Body of pancreas (tissue), 4 donors: ENCODE data around the gene KCNQ5. TPM values are rescaled to one million over a fixed set of nuclear protein-coding genes. Genes with fewer than 3 reads are reported as not detected.

ENCODE experiments used
- ATAC-seq: fragments of 150-250 bp; one replicate; pipeline ENCODE4 v1.9.1; 2016
- DNase-seq, 4 donors: peaks; one replicate each; pipeline ENCODE4 v3.0.0-alpha.2; 2019
- H3K27ac ChIP-seq, 4 donors: fragments of 200-600 bp; sonication (generic); 1 replicate in 3 of 4; 2 replicates in 1 of 4; pipeline versions ENCODE4 v1.5.1 to v1.6.1; 2016 to 2019; ENCODE audit warnings: mild to moderate bottlenecking in 1 of 4, mixed read lengths in 1 of 4, moderate library complexity in 1 of 4
- H3K27me3 ChIP-seq, 2 donors: fragments of 200-600 bp; sonication (generic); one replicate each; pipeline ENCODE4 v1.6.0; 2016; ENCODE audit warnings: mild to moderate bottlenecking in 1 of 2
- H3K36me3 ChIP-seq, 2 donors: fragments of 200-600 bp; sonication (generic); replicated peaks in 1 of 2; 2 replicates each; pipeline ENCODE4 v1.5.1; 2016; ENCODE audit warnings: low read depth in 2 of 2; ENCODE audit not compliant: insufficient read depth in 1 of 2
- H3K4me1 ChIP-seq: fragments of 200-600 bp; sonication (generic); one replicate; pipeline ENCODE4 v1.6.0; 2016
- H3K4me3 ChIP-seq, 2 donors: fragments of 200-600 bp; sonication (generic); 1 replicate in 1 of 2; 2 replicates in 1 of 2; pipeline ENCODE4 v1.5.1; 2016 to 2019
- H3K9me3 ChIP-seq, 3 donors: fragments of 200-600 bp; sonication (generic); 1 replicate in 2 of 3; 2 replicates in 1 of 3; pipeline ENCODE4 v1.5.1; 2016
- POLR2A ChIP-seq, 3 donors: fragments of 450-650 bp; IDR thresholded peaks; one replicate each; pipeline ENCODE4 v1.6.1; 2016; ENCODE audit warnings: antibody characterized with exemption in 3 of 3, mild to moderate bottlenecking in 2 of 3
- WGBS, 2 donors: methylation state at CpG; one replicate each; pipeline ENCODE4 v1.1.5; 2017; 5-methylcytosine and 5-hydroxymethylcytosine counted together
- intact Hi-C: fragments of 100-400 bp; cut with DNase I; formaldehyde crosslinking; loops from one replicate; pipeline ENCODE4 v1.15.1; 2023
- total RNA-seq, 2 donors: library from RNA; depleted of rRNA; stranded (reverse); fragments of >200 nt; gene quantifications; one replicate each; pipeline ENCODE4 v1.1.0, GENCODE V29; 2016
- TF ChIP-seq, protein P1 (sequence below), 7 experiments: fragments of 450-650 bp in 4 of 7; fragments of 200-600 bp in 3 of 7; sonication (generic) in 3 of 7; IDR thresholded peaks; one replicate each; pipeline ENCODE4 v1.5.1; 2016 to 2019; ENCODE audit warnings: antibody characterized with exemption in 7 of 7

Gene KCNQ5
- total RNA-seq, 2 donors from 2014 or later, result 1.0 to 1.6 TPM

DNA sequence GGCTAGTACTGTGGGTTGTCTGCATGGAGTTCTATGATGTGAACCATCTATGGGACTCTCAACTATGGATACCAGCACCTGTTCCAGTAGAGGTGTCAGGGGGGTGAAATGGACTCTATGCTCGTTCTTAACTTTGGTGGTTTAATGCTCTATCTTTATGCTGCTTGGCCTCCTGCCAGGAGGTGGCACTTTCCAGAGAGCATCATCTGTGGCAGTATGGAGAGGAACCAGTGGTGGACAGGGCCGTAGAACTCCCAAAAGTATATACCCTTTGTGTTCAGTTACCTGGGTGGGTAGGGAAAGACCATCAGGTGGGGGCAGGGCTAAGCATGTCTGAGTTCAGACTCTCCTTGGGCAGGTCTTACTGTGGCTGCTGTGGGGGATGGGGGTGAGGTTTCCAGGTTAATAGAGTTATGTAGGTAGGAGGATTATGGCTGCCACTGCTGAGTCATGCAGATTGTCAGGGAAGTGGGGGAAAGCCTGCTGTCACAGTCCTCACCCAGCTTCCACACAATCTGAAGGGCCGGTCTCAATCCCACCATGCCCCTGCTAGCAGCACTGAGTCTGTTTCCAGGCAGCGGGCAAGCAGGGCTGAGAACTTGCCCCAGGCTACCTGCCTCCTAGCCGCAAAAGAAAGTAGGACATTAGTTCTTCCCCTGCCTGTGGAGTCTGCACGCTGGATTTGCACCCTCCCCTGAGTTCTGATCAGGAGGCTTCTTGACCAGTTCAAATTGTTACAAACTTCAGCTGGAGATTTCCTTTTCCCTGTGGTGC is 284.0 kb downstream of the KCNQ5 start:
- Histone ChIP-seq H3K27ac (no peak overlapping the region), H3K27me3 (no peaks in the 10 kb centered on the region), H3K4me1 (no peaks in the 10 kb centered on the region), H3K9me3 (no peaks in the 10 kb centered on the region), H3K36me3 (no peaks in the 10 kb centered on the region), H3K4me3 (no peak overlapping the region)
- TF ChIP-seq POLR2A (IDR thresholded peaks at IDR 0.05), result no peak
- TF ChIP-seq, protein P1, sequence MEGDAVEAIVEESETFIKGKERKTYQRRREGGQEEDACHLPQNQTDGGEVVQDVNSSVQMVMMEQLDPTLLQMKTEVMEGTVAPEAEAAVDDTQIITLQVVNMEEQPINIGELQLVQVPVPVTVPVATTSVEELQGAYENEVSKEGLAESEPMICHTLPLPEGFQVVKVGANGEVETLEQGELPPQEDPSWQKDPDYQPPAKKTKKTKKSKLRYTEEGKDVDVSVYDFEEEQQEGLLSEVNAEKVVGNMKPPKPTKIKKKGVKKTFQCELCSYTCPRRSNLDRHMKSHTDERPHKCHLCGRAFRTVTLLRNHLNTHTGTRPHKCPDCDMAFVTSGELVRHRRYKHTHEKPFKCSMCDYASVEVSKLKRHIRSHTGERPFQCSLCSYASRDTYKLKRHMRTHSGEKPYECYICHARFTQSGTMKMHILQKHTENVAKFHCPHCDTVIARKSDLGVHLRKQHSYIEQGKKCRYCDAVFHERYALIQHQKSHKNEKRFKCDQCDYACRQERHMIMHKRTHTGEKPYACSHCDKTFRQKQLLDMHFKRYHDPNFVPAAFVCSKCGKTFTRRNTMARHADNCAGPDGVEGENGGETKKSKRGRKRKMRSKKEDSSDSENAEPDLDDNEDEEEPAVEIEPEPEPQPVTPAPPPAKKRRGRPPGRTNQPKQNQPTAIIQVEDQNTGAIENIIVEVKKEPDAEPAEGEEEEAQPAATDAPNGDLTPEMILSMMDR (IDR thresholded peaks at IDR 0.05), result no peak
- ATAC-seq (no peak), DNase-seq (peak in 1 of 4 donors; percentile 7)
- WGBS, 2 donors, result 86 to 87% methylated on average over 4 to 6 of the region's 6 CpGs
- intact Hi-C loops, result no loop called here

DNA sequence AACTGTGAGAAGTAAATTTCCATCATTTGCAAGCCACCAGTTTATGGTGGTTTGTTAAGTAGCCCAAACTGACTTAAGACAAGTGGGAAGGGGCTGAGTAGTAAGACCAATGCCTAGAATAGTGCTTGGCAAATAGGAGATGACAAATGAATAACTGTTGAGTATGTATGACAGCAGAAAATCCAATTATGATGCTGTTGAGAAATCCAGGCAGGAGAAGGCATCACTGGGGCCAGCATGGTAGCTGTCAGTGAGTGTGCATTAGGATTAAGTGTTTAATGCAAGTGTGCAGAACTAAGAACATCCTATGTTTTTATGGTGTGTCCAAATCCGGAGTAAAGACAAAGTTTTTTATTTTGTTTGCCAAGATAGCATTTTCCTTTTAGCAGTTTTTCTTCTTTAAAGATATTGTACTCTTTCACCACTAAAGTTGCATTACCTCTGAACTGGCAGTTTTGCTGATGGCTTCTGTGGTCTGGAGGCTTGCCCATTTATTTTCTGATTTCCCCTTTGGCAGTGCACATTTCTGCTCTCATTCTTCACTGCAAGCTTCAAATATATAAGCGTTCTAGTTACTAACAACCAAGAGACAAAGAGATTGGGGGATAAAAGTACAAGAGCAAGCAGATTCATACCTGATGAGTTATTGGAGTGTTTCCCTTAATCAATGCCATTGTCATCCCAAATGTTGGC is 289.7 kb downstream of the KCNQ5 start:
- 40 to 63% methylated on average over 2 of the region's 2 CpGs for WGBS, 2 donors
- Histone ChIP-seq H3K36me3 (no peaks in the 10 kb centered on the region), H3K27me3 (no peaks in the 10 kb centered on the region), H3K27ac (no peak overlapping the region), H3K4me1 (no peaks in the 10 kb centered on the region), H3K4me3 (no peak overlapping the region), H3K9me3 (no peaks in the 10 kb centered on the region)
- intact Hi-C loops, result no loop called here
- ATAC-seq, result no peak
- TF ChIP-seq, protein P1 (IDR thresholded peaks at IDR 0.05), result no peak
- TF ChIP-seq POLR2A (IDR thresholded peaks at IDR 0.05), result no peak
- no peak for DNase-seq

- no peaks in the 10 kb centered on the region for H3K27me3 ChIP-seq
- H3K36me3 ChIP-seq, result no peaks in the 10 kb centered on the region
- 77 to 80% methylated on average over 1 of the region's 1 CpG for WGBS, 2 donors
- no peaks in the 10 kb centered on the region for H3K9me3 ChIP-seq
- no peak for DNase-seq
- no peaks in the 10 kb centered on the region for H3K4me1 ChIP-seq
- no peak for ATAC-seq
- H3K4me3 ChIP-seq, result no peak overlapping the region
- H3K27ac ChIP-seq, result no peak overlapping the region
- TF ChIP-seq, protein P1 (IDR thresholded peaks at IDR 0.05), result no peak
- no peak for TF ChIP-seq POLR2A (IDR thresholded peaks at IDR 0.05)
- intact Hi-C loops, result no loop called here
These were observed 291.9 kb downstream of the KCNQ5 start for GRCh38 chr6:72913797-72914196.

DNA sequence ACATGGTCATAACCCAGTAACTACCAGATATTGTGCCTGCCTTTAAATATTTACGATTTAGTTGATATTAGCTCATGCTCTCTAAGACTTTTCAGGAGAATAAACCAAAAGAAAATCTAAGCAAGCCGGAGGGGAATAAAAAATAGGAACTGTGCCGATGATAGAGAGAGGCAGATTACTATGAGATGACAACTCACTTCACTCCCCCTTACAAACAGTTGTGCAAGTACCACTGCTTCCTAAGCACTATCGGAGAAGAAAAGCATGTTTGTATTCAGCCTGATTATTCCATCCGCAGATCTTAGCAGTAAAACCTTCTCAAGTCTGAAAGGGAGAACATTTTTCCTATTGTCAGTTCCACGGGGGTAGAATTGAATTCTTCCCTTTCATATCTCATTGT is 294.4 kb downstream of the KCNQ5 start:
- H3K27me3 ChIP-seq, result no peaks in the 10 kb centered on the region
- DNase-seq (no peak), ATAC-seq (no peak)
- TF ChIP-seq, protein P1 (IDR thresholded peaks at IDR 0.05), result no peak
- TF ChIP-seq POLR2A (IDR thresholded peaks at IDR 0.05), result no peak
- H3K36me3 ChIP-seq, result no peaks in the 10 kb centered on the region
- no peak overlapping the region for H3K4me3 ChIP-seq
- no peak overlapping the region for H3K27ac ChIP-seq
- intact Hi-C loops, result no loop called here
- no peaks in the 10 kb centered on the region for H3K4me1 ChIP-seq
- no peaks in the 10 kb centered on the region for H3K9me3 ChIP-seq
- 65 to 75% methylated on average over 6 of the region's 6 CpGs for WGBS, 2 donors
